ENCODE data around the gene SPIB. TPM values are rescaled to one million over a fixed set of nuclear protein-coding genes. Genes with fewer than 3 reads are reported as not detected.

Gene SPIB
- total RNA-seq = not detected in 2 replicates

DNA sequence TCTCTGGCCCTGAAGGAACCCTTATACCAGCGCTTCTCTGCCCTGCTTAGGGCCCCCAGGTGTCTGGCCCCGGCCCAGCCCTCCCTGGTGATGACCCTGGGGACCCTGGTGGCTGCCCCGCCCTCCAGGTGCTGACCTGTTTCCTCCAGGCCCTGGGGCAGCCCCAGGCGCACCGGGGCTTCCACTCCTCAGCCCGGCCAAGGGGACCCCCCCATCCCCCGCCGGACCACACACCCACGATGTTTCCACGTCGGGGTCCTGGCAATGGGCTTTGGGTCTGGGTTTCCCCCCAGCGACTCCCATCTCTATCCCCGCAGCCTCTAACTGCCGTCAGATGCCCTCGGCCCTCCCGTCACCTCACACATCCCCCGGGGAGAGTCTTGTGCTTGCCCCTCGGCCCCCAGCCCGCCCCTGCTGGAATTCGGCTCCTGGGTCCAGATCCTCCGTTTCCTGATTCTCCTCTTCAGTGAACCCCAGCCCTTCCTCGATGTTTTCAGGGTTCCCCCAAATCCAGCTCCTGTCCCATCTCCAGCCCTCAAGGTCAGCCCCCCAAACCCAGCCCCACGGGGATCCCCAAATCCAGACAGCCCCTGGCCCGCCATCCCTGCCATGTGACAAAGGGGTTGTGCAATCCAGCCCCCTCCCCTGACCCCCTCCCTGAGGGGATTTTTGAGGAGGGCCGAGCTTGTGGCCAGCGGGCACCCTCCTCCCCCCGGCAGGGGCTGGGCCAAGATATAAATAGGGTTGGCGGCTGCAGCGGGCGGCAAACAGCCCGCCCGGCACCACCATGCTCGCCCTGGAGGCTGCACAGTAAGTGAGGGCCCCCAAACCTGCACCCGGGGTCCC, at the start of gene SPIB:
Gene SPIB (plus strand): TSS at position 763 of the 846 bp plus-strand sequence. CDS start 25 bp downstream, at position 788.
- Histone ChIP-seq H3K27me3 (ENCODE audit: control insufficient read depth, insufficient read depth, low read length) (peaks cover 23% of the 10 kb centered on the region), H3K36me3 (ENCODE audit: control insufficient read depth, insufficient read depth, low read length) (no peaks in the 10 kb centered on the region), H3K4me3 (ENCODE audit: low read depth, low read length) (no peak within 1 kb of the TSS)

DNA sequence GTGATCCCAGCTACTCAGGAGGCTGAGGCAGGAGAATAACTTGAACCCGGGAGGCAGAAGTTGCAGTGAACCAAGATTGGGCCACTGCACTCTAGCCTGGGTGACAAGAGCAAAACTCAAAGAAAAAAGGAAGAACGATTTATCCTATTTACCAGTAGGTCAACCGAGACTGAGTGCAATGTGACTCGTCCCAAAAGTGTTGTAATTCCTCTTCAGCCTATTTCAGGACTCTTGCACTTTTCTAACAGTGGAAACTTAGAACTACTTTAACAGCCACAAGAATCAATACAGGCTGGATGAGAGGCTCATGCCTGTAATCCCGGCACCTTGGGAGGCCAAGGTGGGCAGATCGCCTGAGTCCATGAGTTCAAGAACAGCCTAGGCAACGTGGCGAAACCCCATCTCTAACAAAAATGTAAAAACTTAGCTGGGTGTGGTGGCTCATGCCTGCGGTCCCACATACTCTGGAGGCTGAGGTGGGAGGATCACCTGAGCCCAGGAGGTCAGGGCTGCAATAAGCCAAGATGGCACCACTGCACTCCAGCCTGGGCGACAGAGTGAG, 46.7 kb upstream of the SPIB start:
- Histone ChIP-seq H3K4me3 (ENCODE audit: low read depth, low read length) (no peak overlapping the region), H3K36me3 (ENCODE audit: control insufficient read depth, insufficient read depth, low read length) (no peaks in the 10 kb centered on the region), H3K27me3 (ENCODE audit: control insufficient read depth, insufficient read depth, low read length) (no peaks in the 10 kb centered on the region)
- no peak for DNase-seq (ENCODE audit: low read depth)
- TF ChIP-seq, protein P1, sequence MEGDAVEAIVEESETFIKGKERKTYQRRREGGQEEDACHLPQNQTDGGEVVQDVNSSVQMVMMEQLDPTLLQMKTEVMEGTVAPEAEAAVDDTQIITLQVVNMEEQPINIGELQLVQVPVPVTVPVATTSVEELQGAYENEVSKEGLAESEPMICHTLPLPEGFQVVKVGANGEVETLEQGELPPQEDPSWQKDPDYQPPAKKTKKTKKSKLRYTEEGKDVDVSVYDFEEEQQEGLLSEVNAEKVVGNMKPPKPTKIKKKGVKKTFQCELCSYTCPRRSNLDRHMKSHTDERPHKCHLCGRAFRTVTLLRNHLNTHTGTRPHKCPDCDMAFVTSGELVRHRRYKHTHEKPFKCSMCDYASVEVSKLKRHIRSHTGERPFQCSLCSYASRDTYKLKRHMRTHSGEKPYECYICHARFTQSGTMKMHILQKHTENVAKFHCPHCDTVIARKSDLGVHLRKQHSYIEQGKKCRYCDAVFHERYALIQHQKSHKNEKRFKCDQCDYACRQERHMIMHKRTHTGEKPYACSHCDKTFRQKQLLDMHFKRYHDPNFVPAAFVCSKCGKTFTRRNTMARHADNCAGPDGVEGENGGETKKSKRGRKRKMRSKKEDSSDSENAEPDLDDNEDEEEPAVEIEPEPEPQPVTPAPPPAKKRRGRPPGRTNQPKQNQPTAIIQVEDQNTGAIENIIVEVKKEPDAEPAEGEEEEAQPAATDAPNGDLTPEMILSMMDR (IDR thresholded peaks at IDR 0.05; ENCODE audit: insufficient read depth, low read length, poor library complexity, severe bottlenecking) = no peak

More for the DNA sequence above, at the start of gene SPIB:
- no peak for DNase-seq (ENCODE audit: low read depth)
- TF ChIP-seq, protein P1 (IDR thresholded peaks at IDR 0.05; ENCODE audit: insufficient read depth, low read length, poor library complexity, severe bottlenecking) = no peak

DNA sequence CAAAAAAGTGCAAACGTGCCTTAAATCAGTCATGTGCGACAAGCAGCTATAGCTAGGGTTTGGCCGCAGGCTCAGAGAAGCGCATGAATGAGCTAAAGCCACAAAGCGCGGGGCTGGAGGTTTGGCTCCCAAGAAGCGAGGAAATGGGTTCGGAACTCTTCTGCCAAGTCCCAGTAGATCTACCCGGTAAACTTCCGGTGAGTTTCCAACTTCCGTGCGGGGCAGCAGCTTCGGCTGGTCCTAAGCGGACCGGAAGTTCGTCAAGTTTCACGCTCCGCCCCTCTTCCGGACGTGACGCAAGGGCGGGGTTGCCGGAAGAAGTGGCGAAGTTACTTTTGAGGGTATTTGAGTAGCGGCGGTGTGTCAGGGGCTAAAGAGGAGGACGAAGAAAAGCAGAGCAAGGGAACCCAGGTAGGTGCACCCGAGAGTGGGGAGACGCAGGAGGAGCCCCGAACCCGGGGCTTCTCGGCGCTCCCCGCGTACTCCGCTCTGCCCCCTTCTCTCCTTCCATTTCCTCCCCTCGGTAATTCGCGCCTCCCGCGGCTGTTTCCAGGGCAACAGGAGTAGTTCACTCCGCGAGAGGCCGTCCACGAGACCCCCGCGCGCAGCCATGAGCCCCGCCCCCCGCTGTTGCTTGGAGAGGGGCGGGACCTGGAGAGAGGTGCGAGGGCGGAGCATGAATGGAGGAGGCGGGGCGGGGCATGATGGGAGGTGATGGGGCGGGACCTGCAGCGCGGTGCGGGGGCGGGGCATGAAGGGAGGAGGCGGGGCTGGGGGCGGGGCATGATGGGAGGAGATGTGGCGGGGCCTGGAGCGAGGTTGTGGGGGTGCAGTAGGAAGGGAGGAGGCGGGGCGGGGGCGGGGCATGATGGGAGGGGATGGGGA, 42.3 kb upstream of the SPIB start, which contains the start of gene NR1H2:
Gene NR1H2 (plus strand): TSS at position 292 of the 885 bp plus-strand sequence. CDS start 1,149 bp downstream, outside the sequence.
- Histone ChIP-seq H3K4me3 (ENCODE audit: low read depth, low read length) (peak within 1 kb of the TSS; percentile 80), H3K36me3 (ENCODE audit: control insufficient read depth, insufficient read depth, low read length) (peaks cover 5% of the 10 kb centered on the region), H3K27me3 (ENCODE audit: control insufficient read depth, insufficient read depth, low read length) (no peaks in the 10 kb centered on the region)
- TF ChIP-seq, protein P1 (IDR thresholded peaks at IDR 0.05; ENCODE audit: insufficient read depth, low read length, poor library complexity, severe bottlenecking) = no peak
- peak; percentile 89 for DNase-seq (ENCODE audit: low read depth)

DNA sequence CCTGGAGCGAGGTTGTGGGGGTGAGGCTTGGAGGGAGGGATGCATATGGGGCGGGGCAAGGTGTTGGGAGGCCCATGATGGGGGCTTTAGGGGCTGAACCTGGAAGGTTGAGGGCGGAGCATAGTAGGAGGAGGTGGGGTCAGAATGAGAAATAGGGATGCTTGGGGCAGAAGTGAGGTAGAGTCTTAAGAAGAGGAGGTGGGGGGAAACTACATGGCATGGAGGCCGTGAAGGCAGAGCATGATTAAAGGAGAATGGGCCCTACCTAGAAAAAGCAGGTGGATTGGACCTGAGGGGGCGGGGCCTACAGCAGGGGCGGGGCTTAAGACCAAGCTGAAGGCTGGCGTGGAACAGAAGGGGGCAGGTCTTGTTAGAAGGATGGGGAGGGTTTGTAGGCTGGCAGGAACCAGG, 41.7 kb upstream of the SPIB start:
- Histone ChIP-seq H3K27me3 (ENCODE audit: control insufficient read depth, insufficient read depth, low read length) (no peaks in the 10 kb centered on the region), H3K4me3 (ENCODE audit: low read depth, low read length) (peak overlapping the region; percentile 80), H3K36me3 (ENCODE audit: control insufficient read depth, insufficient read depth, low read length) (peaks cover 6% of the 10 kb centered on the region)
- no peak for DNase-seq (ENCODE audit: low read depth)
- TF ChIP-seq, protein P1 (IDR thresholded peaks at IDR 0.05; ENCODE audit: insufficient read depth, low read length, poor library complexity, severe bottlenecking) = no peak

DNA sequence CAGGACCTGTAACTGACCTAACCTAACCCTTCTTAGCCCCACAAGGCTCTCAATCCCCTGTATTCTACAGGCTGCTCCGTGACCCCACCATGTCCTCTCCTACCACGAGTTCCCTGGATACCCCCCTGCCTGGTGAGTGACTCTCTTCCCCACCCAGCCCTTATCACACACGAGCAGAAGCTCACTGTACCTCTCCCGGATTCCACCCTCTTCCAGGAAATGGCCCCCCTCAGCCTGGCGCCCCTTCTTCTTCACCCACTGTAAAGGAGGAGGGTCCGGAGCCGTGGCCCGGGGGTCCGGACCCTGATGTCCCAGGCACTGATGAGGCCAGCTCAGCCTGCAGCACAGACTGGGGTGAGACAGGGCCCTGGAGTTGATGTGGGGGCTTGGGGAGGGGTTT, 41.2 kb upstream of the SPIB start:
- no peak for DNase-seq (ENCODE audit: low read depth)
- TF ChIP-seq, protein P1 (IDR thresholded peaks at IDR 0.05; ENCODE audit: insufficient read depth, low read length, poor library complexity, severe bottlenecking) = no peak
- H3K27me3 ChIP-seq (ENCODE audit: control insufficient read depth, insufficient read depth, low read length) = no peaks in the 10 kb centered on the region
- H3K36me3 ChIP-seq (ENCODE audit: control insufficient read depth, insufficient read depth, low read length) = peaks cover 6% of the 10 kb centered on the region
- no peak overlapping the region for H3K4me3 ChIP-seq (ENCODE audit: low read depth, low read length)

All from kidney epithelial cell (primary cell).